Panc1 (cell line): ENCODE data around the gene BRK1. TPM values are rescaled to one million over a fixed set of nuclear protein-coding genes. Genes with fewer than 3 reads are reported as not detected.
"Not testable (repeated sequence)": the region's sequence is repeated elsewhere in the genome, so short reads cannot be mapped to it uniquely, and the experiment has no call there.

ENCODE experiments used
- ATAC-seq: fragments of 200-7000 bp; cut with Tn5 transposase; 2 replicates; pipeline ENCODE4 v1.9.1; 2020; ENCODE audit warnings: mild to moderate bottlenecking, moderate library complexity
- BruUV-seq: library from RNA; stranded (reverse); fragments of 400-500 nt; replicated peaks from 2 replicates; lab custom pipeline; 2021; lab: Mats Ljungman, UMichigan
- CTCF ChIA-PET: fragments of 300-600 bp; sonication (Branson Sonifier 250); formaldehyde crosslinking; loops from one replicate; lab custom pipeline; 2022; ENCODE audit warnings: antibody characterized with exemption; lab: Charles Lee
- POLR2A ChIA-PET: fragments of 300-600 bp; sonication (Branson Sonifier 250); formaldehyde crosslinking; loops from one replicate; lab custom pipeline; 2022; ENCODE audit warnings: antibody characterized with exemption; lab: Charles Lee
- DNase-seq: peaks from one replicate; pipeline ENCODE4 v3.0.0-alpha.2; 2010; ENCODE audit warnings: low read depth, low spot score
- H3K27ac ChIP-seq: 2 replicates; pipeline ENCODE4 v1.5.1; 2011; ENCODE audit warnings: mild to moderate bottlenecking, low read length, inconsistent platforms
- H3K27me3 ChIP-seq: fragments of 200-500 bp; sonication (Bioruptor generic); 2 replicates; pipeline ENCODE4 v1.6.0; 2014; ENCODE audit warnings: low read length, inconsistent platforms; ENCODE audit not compliant: control insufficient read depth, insufficient read depth
- H3K36me3 ChIP-seq: fragments of 200-500 bp; sonication (Bioruptor generic); 2 replicates; pipeline ENCODE4 v1.5.1; 2014; ENCODE audit warnings: inconsistent platforms, mild to moderate bottlenecking, low read length, moderate library complexity; ENCODE audit not compliant: control insufficient read depth, insufficient read depth
- H3K4me1 ChIP-seq: 2 replicates; pipeline ENCODE4 v1.5.1; 2011; ENCODE audit warnings: inconsistent platforms, mild to moderate bottlenecking, low read length, moderate library complexity; ENCODE audit not compliant: control insufficient read depth, insufficient read depth
- H3K4me3 ChIP-seq, 2 experiments: 2 replicates each; pipeline ENCODE4 v1.5.1; 2011 to 2012; ENCODE audit warnings: low read depth in 2 of 2, low read length in 2 of 2, mild to moderate bottlenecking in 2 of 2, inconsistent platforms in 1 of 2, moderate library complexity in 1 of 2
- H3K9me3 ChIP-seq: fragments of 200-500 bp; sonication (Bioruptor generic); 2 replicates; pipeline ENCODE4 v1.5.1; 2014; ENCODE audit warnings: low read depth, mild to moderate bottlenecking, inconsistent platforms, low read length, moderate library complexity; ENCODE audit not compliant: control insufficient read depth, insufficient read depth
- CTCF ChIP-seq: fragments of 450-650 bp; IDR thresholded peaks from 2 replicates; pipeline ENCODE4 v1.5.1; 2017; ENCODE audit warnings: mild to moderate bottlenecking
- POLR2AphosphoS5 ChIP-seq: IDR thresholded peaks from 2 replicates; pipeline ENCODE4 v1.6.1; 2012; ENCODE audit warnings: mild to moderate bottlenecking, low read depth, low read length, moderate library complexity
- REST ChIP-seq, 2 experiments: IDR thresholded peaks; 2 replicates each; pipeline ENCODE4 v1.6.1; 2011 to 2012; ENCODE audit warnings: low read depth in 2 of 2, control low read depth in 1 of 2, low read length in 1 of 2, mild to moderate bottlenecking in 1 of 2, moderate library complexity in 1 of 2; ENCODE audit not compliant: insufficient read depth in 1 of 2
- SIN3A ChIP-seq: IDR thresholded peaks from 2 replicates; pipeline ENCODE4 v1.6.1; 2012; ENCODE audit warnings: low read depth, mild to moderate bottlenecking, low read length, moderate library complexity, borderline replicate concordance; ENCODE audit not compliant: insufficient read depth
- TCF7L2 ChIP-seq: IDR thresholded peaks from 2 replicates; pipeline ENCODE4 v1.6.1; 2011; ENCODE audit warnings: mild to moderate bottlenecking, low read depth, low read length, inconsistent platforms
- in situ Hi-C: cut with HindIII; loops from 2 replicates; pipeline ENCODE4 v1.10.0; 2016; ENCODE audit warnings: low sequenced_read_pairs, low pct_unique_long_range_greater_than_20kb
- intact Hi-C: fragments of 100-400 bp; cut with micrococcal nuclease; formaldehyde crosslinking; loops from one replicate; pipeline ENCODE4 v1.10.0; 2022; ENCODE audit not compliant: unreplicated experiment
- total RNA-seq: library from RNA; stranded (reverse); gene quantifications from one replicate; pipeline ENCODE4 v1.2.1, GENCODE V29; 2021; ENCODE audit not compliant: unreplicated experiment

The BRK1 gene
- total RNA-seq, 1 experiment from 2014 or later: 81.9 TPM

GRCh38 chr3:10157031-10157430 lies 41.6 kb downstream of the BRK1 start:
- H3K4me1 ChIP-seq: no peaks in the 10 kb centered on the region
- no peaks in the 10 kb centered on the region; the same call in 1 of the 2 replicates for H3K36me3 ChIP-seq
- ChIA-PET CTCF (no interaction called here), POLR2A (interaction anchor here (0.6 kb wide), 1 partner anchor 163 kb away, joined by 5 read pairs; no protein-coding TSS in a partner anchor)
- H3K4me3 ChIP-seq: no peak overlapping the region
- DNase-seq (no peak), ATAC-seq (no peak)
- TF ChIP-seq POLR2AphosphoS5: no peak
- no peak for TF ChIP-seq SIN3A
- no peak for TF ChIP-seq TCF7L2
- TF ChIP-seq CTCF: no peak
- no peak for TF ChIP-seq REST (IDR thresholded peaks at IDR 0.05; ENCODE audit: insufficient read depth in 1 of 2, low read depth in 2 of 2, low read length in 1 of 2)
- in situ Hi-C loops (no loop called here), intact Hi-C loops (no loop called here)
- H3K27ac ChIP-seq: no peak overlapping the region
- H3K9me3 ChIP-seq: no peaks in the 10 kb centered on the region
- H3K27me3 ChIP-seq: no peaks in the 10 kb centered on the region
- BruUV-seq: no TSS peak

GRCh38 chr3:10158555-10158954 lies 43.1 kb downstream of the BRK1 start:
- H3K27me3 ChIP-seq, in situ Hi-C loops, intact Hi-C loops, DNase-seq, H3K27ac ChIP-seq, H3K4me3 ChIP-seq, ATAC-seq, H3K9me3 ChIP-seq, BruUV-seq, H3K36me3 ChIP-seq, H3K4me1 ChIP-seq, CTCF ChIA-PET: not testable (repeated sequence)
- POLR2A ChIA-PET: interaction anchor here (0.6 kb wide), 1 partner anchor 204 kb away, joined by 5 read pairs; no protein-coding TSS in a partner anchor

GRCh38 chr3:10160346-10160745 lies 44.9 kb downstream of the BRK1 start:
- TF ChIP-seq POLR2AphosphoS5: no peak
- TF ChIP-seq CTCF: no peak
- no peak for TF ChIP-seq REST (IDR thresholded peaks at IDR 0.05; ENCODE audit: insufficient read depth in 1 of 2, low read depth in 2 of 2, low read length in 1 of 2)
- TF ChIP-seq TCF7L2: no peak
- no peak for TF ChIP-seq SIN3A
- no peaks in the 10 kb centered on the region for H3K4me1 ChIP-seq
- H3K4me3 ChIP-seq: no peak overlapping the region
- intact Hi-C loops: no loop called here
- DNase-seq: no peak
- no TSS peak for BruUV-seq
- H3K9me3 ChIP-seq: no peaks in the 10 kb centered on the region
- no peak overlapping the region for H3K27ac ChIP-seq
- H3K36me3 ChIP-seq: no peaks in the 10 kb centered on the region
- CTCF ChIA-PET: no interaction called here
- H3K27me3 ChIP-seq: no peaks in the 10 kb centered on the region
- POLR2A ChIA-PET: interaction anchor here (0.6 kb wide), 1 partner anchor 195 kb away, joined by 4 read pairs; no protein-coding TSS in a partner anchor
- no peak for ATAC-seq
- in situ Hi-C loops: loop anchor here (10.0 kb wide), 1 partner anchor 84 kb away; the partner anchor contains the start of gene TATDN2
